ENCODE measurements around the gene CDH15.

The CDH15 gene

GRCh38 chr16:89193576-89194293, 22.2 kb downstream of the CDH15 start:
- TF ChIP-seq MAX (IDR thresholded peaks at IDR 0.05): no peak
- TF ChIP-seq CEBPB (IDR thresholded peaks at IDR 0.05): no peak
- no peak for TF ChIP-seq EGR1 (IDR thresholded peaks at IDR 0.05)
- no peak for TF ChIP-seq YY1 (IDR thresholded peaks at IDR 0.05; ENCODE audit: low read depth)
- no peak for TF ChIP-seq NFIC (IDR thresholded peaks at IDR 0.05)
- TF ChIP-seq RAD21 (IDR thresholded peaks at IDR 0.05; ENCODE audit: low read depth): no peak
- TF ChIP-seq USF1 (IDR thresholded peaks at IDR 0.05): no peak
- no peak for TF ChIP-seq FOXM1 (IDR thresholded peaks at IDR 0.05; ENCODE audit: borderline replicate concordance, low read depth)
- no peak for TF ChIP-seq REST (IDR thresholded peaks at IDR 0.05; ENCODE audit: low read depth)
- TF ChIP-seq TAF1 (IDR thresholded peaks at IDR 0.05; ENCODE audit: low read depth): no peak
- no peak for TF ChIP-seq EP300 (IDR thresholded peaks at IDR 0.05; ENCODE audit: borderline replicate concordance)
- TF ChIP-seq CREB1 (IDR thresholded peaks at IDR 0.05; ENCODE audit: low read depth): no peak
- TF ChIP-seq TEAD4 (IDR thresholded peaks at IDR 0.05): no peak
- no peak for TF ChIP-seq TCF12 (IDR thresholded peaks at IDR 0.05; ENCODE audit: low read depth)
- no peak for TF ChIP-seq ZBTB7A (IDR thresholded peaks at IDR 0.05; ENCODE audit: low read depth)

- TF ChIP-seq FOXM1 (IDR thresholded peaks at IDR 0.05; ENCODE audit: borderline replicate concordance, low read depth) (no peak), TCF12 (IDR thresholded peaks at IDR 0.05; ENCODE audit: low read depth) (no peak), YY1 (IDR thresholded peaks at IDR 0.05; ENCODE audit: low read depth) (no peak)
These were observed 23.1 kb downstream of the CDH15 start for GRCh38 chr16:89194340-89195311.

- TF ChIP-seq YY1 (IDR thresholded peaks at IDR 0.05; ENCODE audit: low read depth) (no peak), REST (IDR thresholded peaks at IDR 0.05; ENCODE audit: low read depth) (no peak), TAF1 (IDR thresholded peaks at IDR 0.05; ENCODE audit: low read depth) (no peak), USF1 (IDR thresholded peaks at IDR 0.05) (no peak), MAX (IDR thresholded peaks at IDR 0.05) (no peak), FOXM1 (IDR thresholded peaks at IDR 0.05; ENCODE audit: borderline replicate concordance, low read depth) (no peak)
These were observed 24.1 kb downstream of the CDH15 start for GRCh38 chr16:89195521-89196171.

- no peak for TF ChIP-seq REST (IDR thresholded peaks at IDR 0.05; ENCODE audit: low read depth)
- TF ChIP-seq RAD21 (IDR thresholded peaks at IDR 0.05; ENCODE audit: low read depth): no peak
- TF ChIP-seq NFIC (IDR thresholded peaks at IDR 0.05): no peak
These were observed 25.6 kb downstream of the CDH15 start for GRCh38 chr16:89197033-89197632.
